Activated CD4-positive, alpha-beta T cell treated with anti-CD3 and anti-CD28 coated beads, Interleukin-2, Interleukin-6, amounts not matched to agents 100 ng/mL and 50 ng/mL, durations not matched to agents 16 hours and 8 hours (primary cell): ENCODE data around the gene XYLB.
A peak's percentile ranks its signal among the peaks of the same experiment; 100 is the strongest.
"Not testable (repeated sequence)": the region's sequence is repeated elsewhere in the genome, so short reads cannot be mapped to it uniquely, and the experiment has no call there.

Experiments used
- DNase-seq: peaks from one replicate; pipeline ENCODE4 v3.0.0-alpha.2; 2020

The XYLB gene

GRCh38 chr3:38397320-38397719 lies 50.7 kb downstream of the XYLB start:
- DNase-seq = no peak

GRCh38 chr3:38401246-38401962 lies 54.8 kb downstream of the XYLB start:
- DNase-seq = no peak

GRCh38 chr3:38404286-38404685 lies 57.7 kb downstream of the XYLB start:
- no peak for DNase-seq

GRCh38 chr3:38411591-38411990 lies 65.0 kb downstream of the XYLB start:
- no peak for DNase-seq

- not testable (repeated sequence) for DNase-seq
Measured at GRCh38 chr3:38420758-38421157, 74.2 kb downstream of the XYLB start.

- no peak for DNase-seq
Measured at GRCh38 chr3:38421679-38422336, 75.2 kb downstream of the XYLB start.

- peak; percentile 8 for DNase-seq
Measured at GRCh38 chr3:38426798-38427426, 80.3 kb downstream of the XYLB start.

- DNase-seq = not testable (repeated sequence)
Measured at GRCh38 chr3:38432871-38433658, 86.5 kb downstream of the XYLB start.

GRCh38 chr3:38433661-38434060 lies 87.1 kb downstream of the XYLB start:
- not testable (repeated sequence) for DNase-seq

- not testable (repeated sequence) for DNase-seq
Measured at GRCh38 chr3:38438436-38439069, 92.0 kb downstream of the XYLB start.

GRCh38 chr3:38443205-38443604 lies 96.6 kb downstream of the XYLB start:
- not testable (repeated sequence) for DNase-seq

- DNase-seq = no peak
Measured at GRCh38 chr3:38446085-38446686, 99.6 kb downstream of the XYLB start.

- DNase-seq = no peak
Measured at GRCh38 chr3:38446812-38447211, 100.2 kb downstream of the XYLB start.

GRCh38 chr3:38450853-38451252 lies 104.3 kb downstream of the XYLB start:
- no peak for DNase-seq

- DNase-seq = peak; percentile 73
Measured at GRCh38 chr3:38453075-38453912, 106.7 kb downstream of the XYLB start, which contains the start of gene ACVR2B. Gene ACVR2B (plus strand): TSS chr3:38453890. CDS start chr3:38454323, 433 bp downstream.

- DNase-seq = no peak
Measured at GRCh38 chr3:38453913-38454177, 107.3 kb downstream of the XYLB start.

GRCh38 chr3:38454178-38454883 lies 107.7 kb downstream of the XYLB start:
- peak; percentile 12 for DNase-seq

GRCh38 chr3:38454884-38455638 lies 108.5 kb downstream of the XYLB start:
- peak; percentile 51 for DNase-seq

GRCh38 chr3:38455639-38456430 lies 109.2 kb downstream of the XYLB start:
- DNase-seq = no peak
